ENCODE measurements around the gene SPOCK1. TPM values are rescaled to one million over a fixed set of nuclear protein-coding genes. Genes with fewer than 3 reads are reported as not detected.

The SPOCK1 gene
- total and polyA plus RNA-seq, 9 of the 15 experiments (the other 6 are each of a cell fraction or from before 2014, with no cell fraction given): 0.01 to 0.35 (median 0.04) TPM; not detected in 6

- Histone ChIP-seq H2AFZ (ENCODE audit: low read depth, low read length) (no peak overlapping the region), H3K27ac (ENCODE audit: extremely low read depth, low read depth, low read length) (no peak overlapping the region), H3K9me1 (ENCODE audit: control insufficient read depth, insufficient read depth, low read length) (no peaks in the 10 kb centered on the region), H3K4me1 (replicated peaks in 1 of 2; ENCODE audit: control insufficient read depth in 2 of 2, insufficient read depth in 2 of 2, low read length in 2 of 2) (no peaks in the 10 kb centered on the region), H3K79me2 (ENCODE audit: control insufficient read depth, insufficient read depth, low read length) (no peaks in the 10 kb centered on the region), H3K27me3 (ENCODE audit: control insufficient read depth in 2 of 2, insufficient read depth in 2 of 2, low read length in 2 of 2) (no peaks in the 10 kb centered on the region), H3K9ac (ENCODE audit: insufficient read depth in 1 of 2, low read depth in 2 of 2, low read length in 2 of 2) (no peak overlapping the region), H3K9me3 (replicated peaks; ENCODE audit: control insufficient read depth, insufficient read depth, low read depth, low read length) (no peaks in the 10 kb centered on the region), H3K36me3 (ENCODE audit: control insufficient read depth, insufficient read depth, low read length) (no peaks in the 10 kb centered on the region), H3K4me2 (ENCODE audit: insufficient read depth, low read length) (no peak overlapping the region), H3K4me3 (no peak overlapping the region), H4K20me1 (replicated peaks; ENCODE audit: control insufficient read depth, insufficient read depth, low read length) (no peaks in the 10 kb centered on the region)
- ATAC-seq (no peak), DNase-seq (ENCODE audit: extremely low read depth in 1 of 4, low spot score in 3 of 4) (no peak), FAIRE-seq (no peak)
- POLR2A ChIA-PET: no interaction called here
- intact Hi-C loops (cut with micrococcal nuclease): no loop called here
- TF ChIP-seq, protein P1, sequence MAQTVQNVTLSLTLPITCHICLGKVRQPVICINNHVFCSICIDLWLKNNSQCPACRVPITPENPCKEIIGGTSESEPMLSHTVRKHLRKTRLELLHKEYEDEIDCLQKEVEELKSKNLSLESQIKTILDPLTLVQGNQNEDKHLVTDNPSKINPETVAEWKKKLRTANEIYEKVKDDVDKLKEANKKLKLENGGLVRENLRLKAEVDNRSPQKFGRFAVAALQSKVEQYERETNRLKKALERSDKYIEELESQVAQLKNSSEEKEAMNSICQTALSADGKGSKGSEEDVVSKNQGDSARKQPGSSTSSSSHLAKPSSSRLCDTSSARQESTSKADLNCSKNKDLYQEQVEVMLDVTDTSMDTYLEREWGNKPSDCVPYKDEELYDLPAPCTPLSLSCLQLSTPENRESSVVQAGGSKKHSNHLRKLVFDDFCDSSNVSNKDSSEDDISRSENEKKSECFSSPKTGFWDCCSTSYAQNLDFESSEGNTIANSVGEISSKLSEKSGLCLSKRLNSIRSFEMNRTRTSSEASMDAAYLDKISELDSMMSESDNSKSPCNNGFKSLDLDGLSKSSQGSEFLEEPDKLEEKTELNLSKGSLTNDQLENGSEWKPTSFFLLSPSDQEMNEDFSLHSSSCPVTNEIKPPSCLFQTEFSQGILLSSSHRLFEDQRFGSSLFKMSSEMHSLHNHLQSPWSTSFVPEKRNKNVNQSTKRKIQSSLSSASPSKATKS (CRISPR knock-in tag; IDR thresholded peaks at IDR 0.05): no peak
- in situ Hi-C loops (cut with MboI): no loop called here
- CTCF ChIA-PET (ENCODE audit: low intra/inter-chr PET ratio): no interaction called here
- 0% methylated on average over 1 of the region's 1 CpG for WGBS (ENCODE audit: insufficient coverage, low coverage, missing lambda C conversion rate)
- BruUV-seq (replicated peaks): no TSS peak
Observed at GRCh38 chr5:137414112-137414755, 84.9 kb downstream of the SPOCK1 start.

GRCh38 chr5:137412136-137412535 lies 87.0 kb downstream of the SPOCK1 start:
- in situ Hi-C loops (cut with MboI) (no loop called here), intact Hi-C loops (cut with micrococcal nuclease) (no loop called here)
- Histone ChIP-seq H3K4me2 (ENCODE audit: insufficient read depth, low read length) (no peak overlapping the region), H3K27me3 (ENCODE audit: control insufficient read depth in 2 of 2, insufficient read depth in 2 of 2, low read length in 2 of 2) (no peaks in the 10 kb centered on the region), H3K79me2 (ENCODE audit: control insufficient read depth, insufficient read depth, low read length) (no peaks in the 10 kb centered on the region), H3K4me3 (no peak overlapping the region), H3K9ac (ENCODE audit: insufficient read depth in 1 of 2, low read depth in 2 of 2, low read length in 2 of 2) (no peak overlapping the region), H3K27ac (ENCODE audit: extremely low read depth, low read depth, low read length) (no peak overlapping the region), H4K20me1 (replicated peaks; ENCODE audit: control insufficient read depth, insufficient read depth, low read length) (no peaks in the 10 kb centered on the region), H2AFZ (ENCODE audit: low read depth, low read length) (no peak overlapping the region), H3K4me1 (replicated peaks in 1 of 2; ENCODE audit: control insufficient read depth in 2 of 2, insufficient read depth in 2 of 2, low read length in 2 of 2) (no peaks in the 10 kb centered on the region), H3K9me3 (replicated peaks; ENCODE audit: control insufficient read depth, insufficient read depth, low read depth, low read length) (no peaks in the 10 kb centered on the region), H3K36me3 (ENCODE audit: control insufficient read depth, insufficient read depth, low read length) (no peaks in the 10 kb centered on the region), H3K9me1 (ENCODE audit: control insufficient read depth, insufficient read depth, low read length) (no peaks in the 10 kb centered on the region)
- FAIRE-seq (no peak), ATAC-seq (no peak), DNase-seq (ENCODE audit: extremely low read depth in 1 of 4, low spot score in 3 of 4) (no peak)
- WGBS (ENCODE audit: insufficient coverage, low coverage, missing lambda C conversion rate): 0% methylated on average over 1 of the region's 1 CpG
- POLR2A ChIA-PET: interaction anchor here (1.0 kb wide), 1 partner anchor 11 kb away, joined by 7 read pairs; no protein-coding TSS in a partner anchor
- CTCF ChIA-PET (ENCODE audit: low intra/inter-chr PET ratio): no interaction called here
- BruUV-seq (replicated peaks): no TSS peak
- no peak for TF ChIP-seq ETS2 (tag; IDR thresholded peaks at IDR 0.05; ENCODE audit: borderline replicate concordance, poor library complexity, severe bottlenecking)
- no peak for TF ChIP-seq GTF2E2 (tag; IDR thresholded peaks at IDR 0.05)
- TF ChIP-seq ATF7 (IDR thresholded peaks at IDR 0.05): no peak
- TF ChIP-seq E4F1 (CRISPR knock-in tag; IDR thresholded peaks at IDR 0.05; ENCODE audit: borderline replicate concordance): no peak
- no peak for TF ChIP-seq ZNF274 (IDR thresholded peaks at IDR 0.05; ENCODE audit: borderline replicate concordance, low read depth, low read length)
- TF ChIP-seq MTA2 (IDR thresholded peaks at IDR 0.05; ENCODE audit: low read depth): no peak
- TF ChIP-seq POLR3A (IDR thresholded peaks at IDR 0.05; ENCODE audit: borderline replicate concordance, extremely low read depth, insufficient read depth, insufficient read length): no peak
